A204.1 (cell line): Measurements from ENCODE around the gene RASA3.

Experiments used
- FAIRE-seq: peaks from 2 replicates; lab custom pipeline; 2012; peaks lifted over from hg19 to GRCh38; lab: Jason Lieb, UNC

The RASA3 gene

DNA sequence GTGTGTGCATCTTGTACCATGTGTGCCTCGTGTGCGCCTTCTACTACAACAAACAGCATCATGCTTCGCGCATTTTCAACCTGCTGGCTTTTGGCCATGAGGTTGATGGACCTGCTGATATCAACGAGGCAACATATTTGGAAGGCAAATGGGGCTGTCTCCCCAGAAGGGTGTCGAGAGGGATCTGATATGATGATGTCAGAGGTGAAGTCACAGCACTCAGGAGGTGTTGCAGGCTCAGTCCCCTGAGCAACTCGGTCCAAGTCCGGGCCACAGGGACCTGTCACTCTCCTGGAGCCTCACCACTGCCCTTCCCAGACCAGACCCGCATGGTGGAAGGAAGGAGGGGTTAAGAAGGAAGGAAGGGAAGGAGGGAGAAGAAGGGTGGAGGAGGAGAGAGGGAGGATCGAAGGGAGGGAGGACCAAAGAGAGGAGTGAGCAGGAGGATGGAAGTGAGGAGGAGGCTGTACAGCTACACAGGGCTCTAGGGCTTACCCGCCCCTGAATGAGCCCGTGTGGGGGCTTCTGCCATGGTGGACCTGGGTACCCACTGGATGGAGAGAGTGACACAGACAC lies 151.8 kb downstream of the RASA3 start:
- FAIRE-seq = no peak

DNA sequence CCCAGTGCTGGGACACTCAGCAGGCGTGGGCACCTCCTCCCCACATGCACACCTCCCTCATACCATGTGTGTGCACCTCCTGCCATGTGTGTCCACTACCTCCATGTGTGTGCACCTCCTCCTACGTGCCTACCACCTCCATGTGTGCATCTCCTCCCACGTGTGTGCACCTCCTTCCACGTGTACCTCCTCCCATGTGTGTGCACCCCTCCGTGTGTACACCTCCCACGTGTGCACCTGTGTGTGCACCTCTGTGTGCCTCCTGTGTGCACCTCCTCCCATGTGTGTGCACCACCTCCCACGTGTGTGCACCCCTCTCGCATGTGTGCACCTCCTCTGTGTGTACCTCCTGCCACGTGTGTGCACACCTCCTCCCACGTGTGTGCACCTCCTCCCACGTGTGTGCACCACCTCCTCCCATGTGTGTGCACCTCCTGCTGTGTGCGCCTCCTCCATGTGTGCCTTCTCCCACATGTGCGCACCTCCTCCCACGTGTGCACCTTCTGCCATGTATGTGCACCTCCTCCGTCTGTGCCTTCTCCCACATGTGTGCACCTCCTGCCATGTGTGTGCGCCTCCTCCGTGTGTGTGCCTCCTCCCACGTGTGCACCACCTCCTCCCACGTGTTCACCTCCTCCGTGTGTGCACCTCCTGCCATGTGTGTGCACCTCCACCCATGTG lies 152.5 kb downstream of the RASA3 start:
- FAIRE-seq = no peak

DNA sequence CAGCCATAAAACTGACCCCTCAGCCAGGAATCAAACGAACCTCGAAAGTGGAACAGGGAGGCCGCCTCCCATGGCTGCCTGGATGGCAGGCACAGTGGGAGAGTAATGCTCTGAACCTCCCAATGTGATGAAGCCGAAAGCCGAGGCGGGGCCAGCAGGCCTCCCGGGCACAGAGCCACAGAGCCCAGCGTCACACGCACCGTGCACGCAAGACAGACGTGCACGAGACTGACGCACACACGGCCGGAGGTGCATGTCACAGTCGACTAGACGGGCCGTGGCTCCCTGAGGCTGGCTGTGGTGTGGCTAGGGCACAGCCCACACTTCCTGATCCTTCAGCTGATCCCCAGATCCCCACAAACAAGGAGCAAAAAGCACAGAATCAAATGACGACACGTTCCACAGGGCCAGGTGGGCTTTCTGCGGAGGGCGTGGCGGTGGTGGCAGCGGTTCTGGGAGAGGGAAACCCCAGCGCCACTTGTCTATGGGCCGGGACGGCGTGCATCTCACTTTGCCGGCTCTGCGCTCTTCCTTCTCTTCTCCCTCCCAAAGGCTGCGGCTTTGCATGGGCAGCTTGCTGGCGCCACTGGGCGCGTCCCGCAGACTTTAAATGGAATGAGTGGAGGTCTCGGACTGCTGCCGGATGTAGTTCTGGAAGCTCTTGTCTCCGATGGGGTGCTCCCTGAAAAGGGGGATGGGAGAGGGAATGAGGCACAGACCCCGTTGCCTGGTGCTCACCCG lies 153.5 kb downstream of the RASA3 start:
- FAIRE-seq = no peak

DNA sequence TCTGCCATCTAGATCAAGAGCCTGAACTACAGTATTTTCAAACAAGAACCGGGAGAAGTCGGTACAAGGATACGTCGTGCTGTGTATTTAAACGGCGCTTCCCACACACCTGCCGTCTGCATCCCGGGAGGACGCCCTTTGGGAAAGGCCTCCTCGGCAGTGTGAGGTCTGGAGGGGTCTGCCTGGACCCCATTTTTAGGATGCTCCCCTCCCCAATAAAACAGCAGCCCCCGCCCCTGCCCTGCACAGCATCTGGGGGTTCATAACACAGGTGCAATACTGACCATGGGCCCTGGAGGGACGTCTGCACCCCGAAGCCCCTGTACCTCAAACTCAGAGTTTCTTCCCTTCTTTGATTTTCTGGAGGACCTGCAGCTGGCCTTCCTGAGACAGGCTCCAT lies 154.4 kb downstream of the RASA3 start:
- no peak for FAIRE-seq

DNA sequence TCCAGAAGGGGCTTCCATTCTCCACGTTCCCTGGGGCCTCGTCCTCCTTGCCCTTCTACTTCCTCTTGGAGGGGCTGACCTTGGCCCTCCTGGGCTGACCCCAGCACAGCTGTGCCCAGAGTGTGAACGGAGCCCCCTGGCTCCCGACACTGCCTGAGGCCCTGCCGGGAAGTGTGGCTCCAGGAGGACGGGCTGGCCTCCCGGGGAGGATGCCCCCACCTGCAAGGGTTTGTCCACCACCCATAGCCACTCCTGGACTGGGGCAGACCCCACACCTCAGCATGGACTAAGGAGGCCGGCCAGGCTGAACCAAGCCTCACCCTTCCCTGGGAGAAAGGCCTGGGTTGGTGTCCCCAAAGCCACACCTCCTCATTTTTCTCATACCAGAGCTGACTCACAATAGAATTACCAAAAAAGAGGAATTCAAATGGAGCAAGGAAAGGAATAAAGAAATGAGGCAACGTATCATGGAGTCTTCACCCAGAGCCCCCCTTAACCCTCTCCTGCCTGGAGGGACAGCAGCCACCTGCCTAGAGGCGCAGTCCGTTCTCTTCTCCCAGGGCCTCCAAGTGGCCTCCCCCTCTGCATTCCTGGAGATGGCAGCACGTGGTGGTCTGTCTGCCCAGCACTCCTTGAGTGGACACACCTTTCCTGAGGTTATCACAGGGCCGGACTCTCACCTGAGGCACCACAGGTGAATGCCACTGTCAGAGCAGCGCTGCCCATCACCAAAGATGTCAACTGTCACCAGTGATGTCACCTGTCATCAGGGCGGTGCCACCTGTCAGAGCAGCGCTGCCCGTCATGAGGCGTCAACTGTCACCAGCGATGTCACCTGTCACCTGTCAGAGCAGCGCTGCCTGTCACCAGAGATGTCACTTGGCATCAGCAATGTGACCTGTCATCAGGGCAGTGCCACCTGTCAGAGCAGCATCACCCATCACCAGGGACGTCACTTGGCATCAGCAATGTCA lies 155.4 kb downstream of the RASA3 start:
- no peak for FAIRE-seq

DNA sequence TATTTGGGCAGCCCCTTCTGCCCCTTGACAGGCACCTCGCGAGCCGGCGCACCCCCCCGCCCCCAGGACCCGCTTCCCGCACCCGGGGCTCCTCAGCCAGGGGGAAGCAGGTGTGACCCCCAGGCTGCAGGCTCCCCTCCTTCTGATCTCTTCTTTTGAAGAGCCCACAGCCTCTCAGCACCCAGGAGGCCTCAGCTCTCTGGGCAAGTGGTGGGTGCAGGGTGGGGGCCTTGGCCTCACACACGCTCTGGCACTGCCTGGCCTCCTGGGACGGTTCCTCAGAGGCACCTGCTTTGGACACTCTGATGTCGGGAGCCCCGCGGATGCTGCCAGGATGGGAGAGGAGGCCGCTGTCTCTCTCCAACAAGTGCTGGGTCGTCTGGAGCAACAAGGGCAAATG lies 157.0 kb downstream of the RASA3 start:
- FAIRE-seq = no peak

DNA sequence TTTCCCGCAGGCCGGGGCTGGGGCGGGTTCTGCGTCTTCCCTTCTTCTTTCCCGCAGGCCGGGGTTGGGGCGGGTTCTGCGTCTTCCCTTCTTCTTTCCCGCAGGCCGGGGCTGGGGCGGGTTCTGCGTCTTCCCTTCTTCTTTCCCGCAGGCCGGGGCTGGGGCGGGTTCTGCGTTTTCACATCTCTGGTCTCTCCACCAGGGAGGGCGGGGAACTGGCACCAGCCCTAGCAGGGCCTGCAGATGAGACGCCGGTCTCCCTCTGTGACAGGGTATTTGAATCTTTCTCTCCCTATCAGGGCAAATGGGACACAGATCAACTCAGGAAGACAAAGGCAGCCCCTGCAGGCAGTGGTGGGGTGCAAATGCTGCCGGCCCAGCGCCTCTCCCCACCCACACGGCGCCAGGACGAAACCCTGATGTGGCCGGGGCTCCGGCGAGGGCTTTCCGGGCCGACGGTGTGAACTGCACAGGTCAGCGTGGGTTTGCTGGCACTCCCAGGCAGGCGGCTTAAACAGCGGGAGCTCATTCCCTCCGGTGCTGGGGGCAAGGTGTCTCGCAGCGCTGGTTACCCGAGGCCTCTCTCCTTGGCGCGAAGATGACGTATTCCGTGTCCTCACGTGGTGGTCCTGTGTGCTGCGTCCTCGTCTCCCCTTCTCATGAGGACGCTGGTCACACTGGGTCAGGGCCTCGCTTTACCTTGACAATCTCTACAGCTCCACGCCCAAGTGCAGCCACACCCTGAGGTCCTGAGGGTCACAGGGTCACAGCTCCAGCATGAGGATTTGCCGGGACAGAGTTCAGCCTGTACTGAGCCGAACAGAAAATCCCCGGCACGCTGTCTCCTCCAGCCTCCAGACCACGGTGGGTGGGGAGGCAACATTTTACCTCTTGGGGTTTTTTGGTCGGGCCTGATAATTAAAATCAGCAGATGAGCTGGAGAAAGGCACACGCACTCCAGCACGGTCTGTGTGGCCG lies 157.8 kb downstream of the RASA3 start:
- no peak for FAIRE-seq

DNA sequence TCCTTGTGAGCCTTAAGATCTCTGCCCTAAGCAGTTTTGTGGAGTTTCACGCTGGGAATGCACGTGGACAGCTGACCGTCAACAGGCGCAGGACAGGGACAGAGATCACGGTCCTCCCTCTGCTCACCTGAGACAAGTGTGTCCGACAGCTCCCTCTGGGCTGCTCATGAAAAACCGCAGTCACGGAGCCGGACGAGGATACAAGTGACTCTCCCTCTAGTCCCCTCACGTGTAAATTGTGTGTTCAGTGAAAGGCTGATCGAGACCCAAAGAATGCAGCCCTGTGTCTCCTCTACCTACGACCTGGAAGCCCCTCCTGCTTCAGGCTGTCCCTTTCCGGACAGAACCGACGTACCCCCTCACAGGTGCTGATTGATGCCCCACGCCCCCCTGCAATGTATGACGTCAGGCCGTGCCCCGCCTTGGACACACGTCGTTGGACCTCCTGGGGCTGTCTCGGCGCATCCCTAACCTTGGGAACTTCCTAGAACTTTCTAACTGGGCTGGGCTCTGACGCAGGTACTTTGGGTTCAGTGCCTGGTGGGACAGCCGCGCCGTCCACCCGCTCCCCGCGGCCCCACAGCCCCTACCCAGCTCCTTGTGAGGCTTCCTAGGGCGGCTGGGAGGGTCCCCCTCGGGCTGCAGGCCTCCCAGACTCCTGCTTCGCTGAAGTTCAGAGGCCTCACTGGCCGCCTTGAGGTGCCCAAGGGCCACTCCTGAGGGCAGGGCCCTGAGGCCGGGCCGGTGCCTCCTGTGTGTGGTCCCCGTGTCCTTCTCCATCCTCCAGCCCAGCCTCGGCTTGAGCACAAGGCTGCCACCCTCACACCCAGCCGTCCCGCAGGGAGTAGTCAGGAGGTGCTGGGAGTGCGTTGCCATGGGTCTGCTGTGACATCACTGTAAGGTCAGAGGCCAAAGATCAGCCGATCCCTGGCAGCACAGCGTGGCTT lies 158.9 kb downstream of the RASA3 start, which contains the start of gene C13orf46:
Gene C13orf46, minus strand, starts transcription at position 859 of the 947 bp plus-strand sequence. Its CDS starts 79 bp downstream, at position 780.
- no peak for FAIRE-seq

DNA sequence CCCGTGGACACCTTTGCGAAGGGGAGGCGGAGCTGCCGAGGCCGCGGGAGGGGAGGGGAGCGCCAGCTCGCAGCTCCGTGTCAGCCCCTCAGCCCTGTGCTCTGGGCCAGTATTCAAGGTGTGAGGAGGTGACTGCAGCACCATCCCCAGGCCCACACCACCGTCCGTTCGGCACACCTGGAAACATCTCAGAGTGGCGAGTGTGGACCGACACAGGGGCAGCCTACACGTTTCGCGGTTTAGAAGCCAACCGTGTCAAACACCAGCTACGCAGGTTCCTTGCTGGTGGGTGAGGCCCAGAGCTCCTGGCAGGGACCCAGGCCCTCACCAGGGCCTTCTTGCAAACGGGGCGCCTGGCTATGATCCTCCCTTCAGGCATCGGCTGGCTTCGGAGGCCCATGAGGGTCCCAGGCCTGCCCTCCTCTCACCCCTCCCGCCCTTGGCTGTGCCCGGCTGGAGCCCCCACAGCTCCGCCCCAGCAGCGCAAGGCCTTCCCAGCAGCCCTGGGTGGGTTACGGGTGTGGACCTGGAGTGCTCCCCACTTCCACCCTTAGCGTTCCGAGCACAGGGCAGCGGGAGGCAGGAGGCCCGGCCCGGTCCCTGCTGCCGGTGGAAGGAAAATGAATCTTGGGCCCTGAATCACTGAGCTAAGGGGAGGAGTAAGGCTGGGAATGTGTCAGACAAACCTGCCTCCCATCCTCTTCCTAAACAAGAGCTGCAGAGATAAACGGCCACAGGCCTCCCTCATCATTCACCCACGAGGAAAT lies 159.8 kb downstream of the RASA3 start:
- FAIRE-seq = no peak

DNA sequence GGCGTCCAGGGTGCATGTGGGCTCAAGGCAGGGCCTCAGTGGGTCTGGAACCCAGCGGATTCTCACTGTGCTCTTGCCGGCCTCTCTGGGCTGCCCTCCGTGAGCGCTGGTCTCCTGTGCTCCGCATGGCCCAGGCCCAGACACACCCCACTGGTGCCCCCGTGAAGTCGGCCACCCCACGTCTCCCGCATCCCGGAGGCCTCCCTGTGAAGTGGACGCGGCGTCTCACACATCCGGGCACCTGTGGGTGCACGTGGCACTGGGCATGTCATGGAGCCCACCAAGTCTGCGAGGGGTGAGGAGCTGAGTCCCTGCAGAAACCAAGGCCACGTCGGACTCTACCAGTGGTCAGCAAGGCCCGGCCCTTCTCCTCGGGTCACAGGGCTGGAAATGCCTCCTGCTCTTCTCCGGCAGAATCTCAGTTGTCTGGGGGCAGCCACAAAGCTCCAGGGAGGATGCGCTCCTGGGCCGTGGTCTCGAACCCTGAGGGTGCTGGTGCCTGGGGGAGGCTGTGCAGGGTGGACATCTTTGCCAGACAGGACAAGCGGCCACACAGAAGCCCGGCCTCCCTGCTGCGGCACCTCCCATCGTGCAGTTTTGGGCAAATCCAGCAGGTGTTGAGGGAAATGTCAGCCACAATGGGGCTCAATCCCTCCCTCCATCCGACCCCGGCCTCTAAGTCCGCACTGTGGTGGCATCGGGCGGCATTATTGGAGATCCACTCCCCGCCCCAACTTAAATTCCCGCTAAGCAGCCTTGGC lies 160.8 kb downstream of the RASA3 start:
- FAIRE-seq = no peak

DNA sequence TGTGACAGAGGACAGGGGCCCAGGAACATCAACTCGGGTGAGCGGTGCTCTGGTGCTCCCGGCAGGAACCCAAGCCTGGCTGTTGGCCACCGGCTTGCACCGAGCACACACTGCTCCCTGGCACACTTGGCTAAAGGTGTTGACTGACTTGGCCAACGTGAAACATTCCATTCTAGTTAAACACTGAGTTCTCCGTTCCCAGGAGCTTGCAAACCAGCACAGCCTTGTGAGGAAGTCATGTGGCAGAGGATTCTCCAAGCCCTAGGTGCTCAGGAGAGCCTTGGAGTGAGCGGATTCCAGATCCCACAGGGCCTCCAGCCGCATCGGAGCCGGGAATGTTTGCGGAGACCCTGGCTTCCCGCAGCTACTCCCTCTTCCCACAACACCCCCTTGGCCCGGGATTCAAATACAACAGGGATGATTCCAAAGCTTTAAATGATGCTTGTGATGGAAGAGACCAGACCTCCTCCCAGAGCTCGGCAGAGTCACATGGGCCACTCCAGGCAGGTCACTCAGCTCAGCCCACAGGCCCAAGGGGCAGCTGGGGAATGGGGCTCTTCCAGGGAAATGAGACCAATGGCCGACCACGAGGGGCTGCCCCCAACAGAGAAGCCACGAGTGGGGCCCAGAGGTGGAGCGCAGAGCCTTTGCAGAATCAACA lies 161.5 kb downstream of the RASA3 start:
- no peak for FAIRE-seq

DNA sequence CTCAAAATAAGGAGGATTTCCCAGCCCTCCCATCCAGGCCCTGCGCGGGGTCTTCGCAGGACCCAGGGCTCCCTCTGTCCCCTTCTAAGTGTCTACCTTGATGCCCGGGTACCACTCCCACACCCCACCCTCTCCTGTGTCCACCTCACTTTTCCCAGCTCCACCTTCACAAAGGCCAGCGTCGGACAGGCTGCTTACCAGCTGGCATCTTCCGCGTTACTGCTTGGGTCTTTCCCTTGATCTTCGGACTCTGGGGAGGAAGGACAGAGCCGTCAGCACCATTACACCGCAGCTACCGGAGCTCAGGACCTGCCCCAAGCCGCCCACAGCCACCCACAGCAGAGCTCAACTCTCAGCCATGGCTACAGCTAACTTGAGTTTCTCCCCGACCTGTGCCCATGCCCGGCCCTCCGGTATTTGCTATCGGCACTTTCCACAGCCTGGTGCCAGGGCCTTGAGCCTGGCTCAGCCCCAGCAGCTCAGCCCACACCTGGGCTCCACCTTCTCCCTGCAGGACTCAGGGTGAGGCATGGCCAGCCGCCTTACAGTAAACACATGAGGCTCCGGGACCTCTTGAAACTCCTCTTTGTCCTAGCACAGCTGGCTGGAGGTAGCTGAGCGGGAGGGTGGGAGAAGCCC lies 162.3 kb downstream of the RASA3 start:
- no peak for FAIRE-seq

DNA sequence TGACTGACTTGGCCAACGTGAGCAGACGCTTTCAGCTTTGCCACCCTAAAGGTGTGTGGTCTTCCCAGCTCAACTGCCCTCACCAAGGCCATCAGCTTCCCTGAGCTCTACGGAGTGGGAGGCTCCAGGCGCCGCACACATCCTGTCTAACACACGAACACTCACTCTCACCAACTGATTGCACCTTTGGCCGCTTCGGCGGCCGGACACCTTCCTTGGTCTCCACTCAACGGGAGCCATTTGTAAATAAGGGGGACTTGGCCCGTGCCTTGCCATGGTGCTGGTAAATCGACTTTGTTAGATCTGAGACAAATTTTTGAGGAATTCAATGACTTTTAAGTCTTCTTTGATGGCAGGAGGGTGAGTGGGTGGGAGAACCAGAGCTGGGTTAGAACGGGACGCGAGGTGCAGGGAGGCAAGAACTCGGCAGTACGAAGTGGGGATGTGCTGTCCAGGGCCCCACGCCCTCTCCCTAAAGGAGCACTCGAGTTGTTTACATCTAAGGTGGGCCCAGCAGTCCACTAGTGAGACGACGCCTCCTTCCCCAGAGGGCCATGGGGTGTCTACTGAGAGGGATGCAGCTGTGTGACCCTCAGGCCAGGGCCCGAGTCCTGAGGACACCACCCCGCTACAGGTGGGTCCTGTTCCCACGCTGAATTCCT lies 163.0 kb downstream of the RASA3 start:
- no peak for FAIRE-seq

DNA sequence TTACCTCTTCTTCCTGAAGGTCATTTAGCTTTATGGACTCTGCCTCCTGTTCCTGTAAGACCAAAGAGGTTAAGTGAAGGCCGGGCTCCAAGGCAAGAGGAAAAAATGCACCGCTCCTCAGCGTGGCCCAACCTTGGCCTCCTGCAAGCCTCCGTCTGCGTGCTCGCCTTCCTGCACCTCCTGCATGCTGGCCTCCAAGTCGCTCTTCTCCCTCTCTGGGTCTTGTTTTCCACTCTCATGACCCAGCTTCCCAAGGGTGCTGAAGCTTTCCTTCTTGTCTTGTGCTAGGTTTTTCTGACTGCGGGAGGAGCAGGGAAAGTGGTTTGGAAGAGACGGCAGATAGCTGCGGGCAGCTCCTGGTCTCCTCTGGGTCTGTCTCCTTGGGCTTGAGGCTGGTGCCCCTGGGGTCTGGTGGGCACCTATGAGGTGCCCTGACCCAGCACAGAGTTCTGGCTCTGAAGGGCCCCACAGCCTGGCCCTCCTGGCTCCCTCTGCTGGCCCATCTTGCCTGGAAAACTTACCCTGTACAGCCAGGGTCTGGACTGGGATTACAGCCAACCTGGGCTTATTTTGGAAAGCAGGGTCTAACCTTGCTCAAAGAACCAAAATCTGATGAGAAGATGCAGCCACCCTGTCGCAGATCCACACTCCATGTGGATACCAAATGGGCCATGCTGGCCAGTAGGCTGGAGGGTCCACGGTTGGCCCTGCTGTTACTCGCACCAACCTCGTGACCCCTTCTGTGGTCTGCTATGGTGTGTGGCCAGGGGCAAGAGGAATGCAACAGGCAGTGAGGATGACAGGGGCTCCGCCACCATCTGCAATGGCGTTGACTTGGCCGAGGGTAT lies 163.7 kb downstream of the RASA3 start:
- FAIRE-seq = no peak

DNA sequence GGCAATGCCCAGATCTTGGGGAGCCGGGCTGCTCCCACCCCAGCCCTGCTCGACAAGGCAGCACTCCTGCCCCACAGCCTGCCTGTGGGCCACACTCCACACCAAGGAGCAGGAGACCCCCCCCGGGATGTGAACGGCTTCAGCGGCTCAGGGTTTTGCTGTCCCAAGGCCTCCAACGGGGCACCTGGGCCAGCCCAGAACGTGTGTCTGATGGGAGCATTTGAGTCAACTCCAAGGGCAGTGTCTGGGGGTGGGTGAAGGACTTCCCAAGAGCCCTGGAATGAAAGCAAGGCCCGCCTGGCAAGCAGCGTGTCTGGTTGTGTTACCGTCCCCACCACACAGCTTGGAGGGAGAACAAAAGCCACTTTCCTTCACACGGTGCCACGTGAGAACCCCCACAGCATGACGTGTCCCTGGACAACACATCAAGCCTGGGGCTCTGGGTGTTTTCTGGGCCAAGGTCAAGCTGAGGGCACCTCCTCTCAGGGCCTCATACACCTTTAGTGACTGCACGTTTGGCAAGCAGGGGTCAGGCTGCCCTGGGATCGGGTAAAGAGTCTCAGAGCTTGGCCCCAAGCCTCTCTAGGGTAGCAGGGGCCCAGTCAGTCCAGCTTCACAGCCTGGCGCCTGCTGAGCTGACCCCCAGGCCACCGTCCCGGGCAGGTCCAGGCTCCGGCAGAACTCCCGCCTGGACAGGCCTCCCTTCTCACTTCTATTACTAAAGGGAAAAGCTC lies 164.5 kb downstream of the RASA3 start:
- no peak for FAIRE-seq
